GM18508 (cell line): ENCODE measurements around the gene MBIP.

ENCODE experiments used
- ATAC-seq: cut with Tn5 transposase; IDR thresholded peaks from one replicate; pipeline ENCODE4 v1.9.1; 2021; ENCODE audit warnings: moderate number of reproducible peaks; ENCODE audit not compliant: insufficient read depth, unreplicated experiment

Gene MBIP

GRCh38 chr14:36271222-36271621 lies 49.2 kb downstream of the MBIP start:
- ATAC-seq = no peak

- ATAC-seq = no peak
Observed at GRCh38 chr14:36270191-36270590, 50.2 kb downstream of the MBIP start.

- ATAC-seq = no peak
Observed at GRCh38 chr14:36268121-36268520, 52.3 kb downstream of the MBIP start.

DNA sequence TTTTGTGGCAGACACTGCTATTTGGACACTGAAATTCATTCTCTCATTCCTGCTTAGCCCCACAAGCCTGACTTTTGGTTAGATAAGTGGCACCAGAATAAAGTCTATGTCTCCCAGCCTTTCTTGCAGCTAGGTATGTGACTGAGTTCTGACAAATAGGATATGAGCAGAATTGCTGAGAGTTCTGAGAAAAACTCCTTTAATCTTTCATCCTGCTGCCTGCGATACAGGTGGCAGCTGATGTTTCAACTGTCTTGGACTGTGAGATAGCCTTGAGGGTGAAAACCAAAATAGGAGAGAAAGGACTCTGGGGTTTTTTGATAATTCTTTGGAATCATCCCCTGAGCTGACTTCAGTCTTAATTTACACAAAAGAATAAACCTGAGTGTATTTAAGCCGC lies 55.8 kb downstream of the MBIP start:
- ATAC-seq = no peak

DNA sequence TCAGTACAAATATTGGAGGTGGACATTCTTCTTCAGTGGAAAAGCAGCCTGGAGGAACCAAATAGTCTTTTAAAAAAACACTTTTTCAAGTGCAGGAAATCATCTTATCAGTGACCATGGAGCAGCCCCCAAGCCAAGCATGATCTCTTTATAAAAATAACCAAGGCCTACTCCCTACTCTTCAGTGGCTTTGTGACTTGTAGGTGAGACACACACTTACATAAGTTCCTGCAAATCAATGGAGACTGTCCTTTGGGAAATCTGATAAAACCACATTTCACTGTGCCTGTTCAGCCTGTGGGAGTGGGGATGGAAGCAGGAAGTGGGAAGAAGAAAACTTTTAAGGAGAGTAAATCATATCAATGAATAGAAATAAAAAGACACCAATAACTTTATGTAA lies 56.3 kb downstream of the MBIP start:
- no peak for ATAC-seq

- no peak for ATAC-seq
Observed at GRCh38 chr14:36260970-36261640, 59.3 kb downstream of the MBIP start.

DNA sequence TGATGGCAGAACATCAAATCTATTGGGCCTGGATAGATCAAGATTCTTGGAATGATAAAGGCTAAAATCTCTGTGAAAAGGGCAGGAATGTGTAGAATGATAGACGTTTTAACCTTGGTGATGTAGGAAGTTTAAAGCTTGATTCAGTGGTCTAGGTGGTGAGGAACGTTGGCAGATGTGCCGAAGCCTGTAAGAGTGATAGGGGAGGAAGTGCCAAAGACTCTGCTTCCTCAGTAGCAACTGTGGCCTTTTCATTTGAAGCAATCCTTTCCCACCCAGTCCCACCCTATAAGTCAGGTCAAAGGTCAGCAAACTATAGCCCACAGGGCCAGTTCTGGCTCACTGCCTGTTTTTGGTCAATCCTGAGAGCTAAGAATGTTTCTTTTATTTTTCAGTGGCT lies 62.2 kb downstream of the MBIP start:
- no peak for ATAC-seq

DNA sequence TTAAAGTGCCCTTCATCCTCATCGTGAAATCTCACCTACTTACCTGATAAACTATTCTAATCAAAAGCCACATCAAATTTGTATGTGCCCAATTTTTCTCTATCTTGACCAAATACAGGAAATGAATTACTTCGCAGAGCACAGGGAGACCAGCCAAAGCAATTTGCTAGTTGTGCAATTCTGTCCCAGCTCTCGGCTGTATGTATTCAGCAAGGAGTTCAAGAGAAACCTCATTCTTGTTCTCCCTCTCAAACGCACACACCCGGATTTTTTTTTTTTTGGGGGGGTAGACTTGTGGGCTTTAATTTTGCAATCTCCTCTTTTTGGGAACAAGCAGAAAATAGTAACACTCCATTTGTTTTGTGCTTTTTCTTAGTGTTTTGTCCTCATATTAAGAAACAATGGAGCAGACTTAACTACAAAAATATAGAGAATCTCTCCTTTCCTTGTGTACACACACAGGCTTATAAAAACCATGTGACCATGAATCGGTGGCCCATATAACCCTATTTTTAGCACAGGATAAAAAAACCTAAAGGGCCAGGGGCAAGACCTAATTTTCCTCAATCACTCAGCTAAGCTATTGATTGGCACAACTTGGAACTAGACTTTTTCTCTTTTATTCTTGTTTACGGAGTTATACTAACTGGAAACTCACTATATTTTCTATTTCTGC lies 64.2 kb downstream of the MBIP start:
- no peak for ATAC-seq

DNA sequence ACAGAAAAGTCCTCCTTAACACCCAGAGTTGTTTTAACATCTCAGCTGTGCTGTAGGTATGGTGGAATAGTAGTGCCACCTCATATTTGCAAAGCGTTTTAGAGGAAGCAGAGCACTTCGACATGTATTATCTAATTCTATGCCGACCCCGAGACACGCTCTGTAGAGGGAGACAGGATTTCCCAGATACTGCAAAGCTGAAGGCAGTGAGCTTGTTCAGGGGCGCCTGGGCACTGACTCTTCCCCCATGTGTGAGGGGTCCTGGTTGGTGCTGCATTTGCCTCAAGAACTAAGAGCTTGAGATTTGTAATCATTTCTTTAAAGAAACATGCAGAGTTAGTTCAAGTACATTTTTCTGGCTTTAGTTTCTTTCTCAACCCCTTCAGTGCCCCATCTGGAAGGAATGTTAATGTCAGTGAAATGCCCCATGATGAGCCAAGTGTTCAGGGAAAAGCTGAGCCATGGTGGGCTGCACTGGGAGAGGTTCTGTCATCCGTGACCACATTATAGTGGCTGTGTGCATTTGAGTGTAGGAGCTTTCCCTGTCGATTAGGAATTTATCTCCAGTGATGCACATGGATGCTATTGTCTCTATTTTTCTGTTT lies 66.3 kb downstream of the MBIP start:
- ATAC-seq = no peak
